HUES48 (cell line): Measurements from ENCODE around the gene RNF34.

ENCODE experiments used
- H3K27ac ChIP-seq: one replicate; pipeline ENCODE4 v1.7.0; 2013; ENCODE audit warnings: low read depth, low read length, inconsistent platforms
- H3K27me3 ChIP-seq: 2 replicates; pipeline ENCODE4 v1.6.1; 2013; ENCODE audit warnings: mild to moderate bottlenecking, low read length; ENCODE audit not compliant: control insufficient read depth, insufficient read depth
- H3K36me3 ChIP-seq: 2 replicates; pipeline ENCODE4 v1.6.1; 2013; ENCODE audit warnings: low read length; ENCODE audit not compliant: control insufficient read depth, insufficient read depth
- H3K4me1 ChIP-seq: 2 replicates; pipeline ENCODE4 v1.6.1; 2013; ENCODE audit warnings: mild to moderate bottlenecking, low read length; ENCODE audit not compliant: control insufficient read depth, insufficient read depth
- H3K4me3 ChIP-seq: 2 replicates; pipeline ENCODE4 v1.5.1; 2013; ENCODE audit warnings: mild to moderate bottlenecking, low read depth, low read length
- H3K9ac ChIP-seq: 2 replicates; pipeline ENCODE4 v1.6.1; 2013; ENCODE audit warnings: mild to moderate bottlenecking, low read depth, low read length, moderate library complexity
- H3K9me3 ChIP-seq: 2 replicates; pipeline ENCODE4 v1.6.1; 2013; ENCODE audit warnings: low read length; ENCODE audit not compliant: control insufficient read depth, insufficient read depth

RNF34 gene

GRCh38 chr12:121453629-121454028, 53.7 kb downstream of the RNF34 start:
- Histone ChIP-seq H3K4me1 (no peaks in the 10 kb centered on the region), H3K27me3 (no peaks in the 10 kb centered on the region), H3K9me3 (no peaks in the 10 kb centered on the region), H3K4me3 (no peak overlapping the region), H3K36me3 (peaks cover 26% of the 10 kb centered on the region), H3K27ac (no peak overlapping the region), H3K9ac (no peak overlapping the region)

GRCh38 chr12:121454921-121455320, 55.0 kb downstream of the RNF34 start:
- H3K36me3 ChIP-seq, result peaks cover 18% of the 10 kb centered on the region
- no peaks in the 10 kb centered on the region for H3K9me3 ChIP-seq
- no peak overlapping the region for H3K9ac ChIP-seq
- no peaks in the 10 kb centered on the region for H3K27me3 ChIP-seq
- no peak overlapping the region for H3K4me3 ChIP-seq
- no peak overlapping the region for H3K27ac ChIP-seq
- no peaks in the 10 kb centered on the region for H3K4me1 ChIP-seq

- Histone ChIP-seq H3K27me3 (no peaks in the 10 kb centered on the region), H3K9ac (no peak overlapping the region), H3K9me3 (no peaks in the 10 kb centered on the region), H3K4me3 (no peak overlapping the region), H3K36me3 (peaks cover 18% of the 10 kb centered on the region), H3K4me1 (no peaks in the 10 kb centered on the region), H3K27ac (no peak overlapping the region)
These were observed 56.0 kb downstream of the RNF34 start for GRCh38 chr12:121455766-121456420.

GRCh38 chr12:121456551-121456950, 56.6 kb downstream of the RNF34 start:
- Histone ChIP-seq H3K36me3 (peaks cover 18% of the 10 kb centered on the region), H3K9ac (no peak overlapping the region), H3K4me3 (no peak overlapping the region), H3K4me1 (no peaks in the 10 kb centered on the region), H3K9me3 (no peaks in the 10 kb centered on the region), H3K27me3 (no peaks in the 10 kb centered on the region), H3K27ac (no peak overlapping the region)

- Histone ChIP-seq H3K4me1 (peaks cover 6% of the 10 kb centered on the region), H3K27ac (no peak overlapping the region), H3K9ac (no peak overlapping the region), H3K9me3 (no peaks in the 10 kb centered on the region), H3K36me3 (peaks cover 6% of the 10 kb centered on the region; the same call in 1 of the 2 replicates), H3K4me3 (no peak overlapping the region), H3K27me3 (no peaks in the 10 kb centered on the region; the same call in 1 of the 2 replicates)
These were observed 61.1 kb downstream of the RNF34 start for GRCh38 chr12:121461048-121461447.

- H3K36me3 ChIP-seq, result peaks cover 6% of the 10 kb centered on the region; the same call in 1 of the 2 replicates
- H3K27me3 ChIP-seq, result no peaks in the 10 kb centered on the region; the same call in 1 of the 2 replicates
- H3K9ac ChIP-seq, result no peak overlapping the region
- H3K27ac ChIP-seq, result no peak overlapping the region
- H3K4me3 ChIP-seq, result no peak overlapping the region
- peaks cover 14% of the 10 kb centered on the region for H3K4me1 ChIP-seq
- H3K9me3 ChIP-seq, result no peaks in the 10 kb centered on the region
These were observed 64.4 kb downstream of the RNF34 start for GRCh38 chr12:121464331-121464730.

- Histone ChIP-seq H3K9me3 (no peaks in the 10 kb centered on the region), H3K9ac (no peak overlapping the region; the same call in 1 of the 2 replicates), H3K27me3 (no peaks in the 10 kb centered on the region; the same call in 1 of the 2 replicates), H3K4me3 (peak overlapping the region; percentile 68), H3K36me3 (peaks cover 6% of the 10 kb centered on the region; the same call in 1 of the 2 replicates), H3K27ac (no peak overlapping the region), H3K4me1 (peaks cover 14% of the 10 kb centered on the region)
These were observed 66.2 kb downstream of the RNF34 start for GRCh38 chr12:121465921-121466793.

- peak overlapping the region; percentile 78 for H3K9ac ChIP-seq
- H3K9me3 ChIP-seq, result no peaks in the 10 kb centered on the region
- peak overlapping the region; percentile 77 for H3K4me3 ChIP-seq
- H3K27ac ChIP-seq, result peak overlapping the region; percentile 55
- peaks cover 14% of the 10 kb centered on the region for H3K4me1 ChIP-seq
- no peaks in the 10 kb centered on the region; the same call in 1 of the 2 replicates for H3K27me3 ChIP-seq
- peaks cover 6% of the 10 kb centered on the region; the same call in 1 of the 2 replicates for H3K36me3 ChIP-seq
These were observed 67.1 kb downstream of the RNF34 start for GRCh38 chr12:121466794-121467637.

- Histone ChIP-seq H3K4me1 (peaks cover 14% of the 10 kb centered on the region), H3K27ac (peak overlapping the region; percentile 78), H3K36me3 (peaks cover 6% of the 10 kb centered on the region; the same call in 1 of the 2 replicates), H3K27me3 (no peaks in the 10 kb centered on the region; the same call in 1 of the 2 replicates), H3K9ac (peak overlapping the region; percentile 78), H3K9me3 (no peaks in the 10 kb centered on the region), H3K4me3 (peak overlapping the region; percentile 77)
These were observed 68.0 kb downstream of the RNF34 start for GRCh38 chr12:121467638-121468498.

- peak overlapping the region; percentile 78 for H3K27ac ChIP-seq
- no peak overlapping the region for H3K4me3 ChIP-seq
- no peak overlapping the region for H3K9ac ChIP-seq
- H3K36me3 ChIP-seq, result peaks cover 6% of the 10 kb centered on the region; the same call in 1 of the 2 replicates
- no peaks in the 10 kb centered on the region; the same call in 1 of the 2 replicates for H3K27me3 ChIP-seq
- peaks cover 14% of the 10 kb centered on the region for H3K4me1 ChIP-seq
- no peaks in the 10 kb centered on the region for H3K9me3 ChIP-seq
These were observed 68.5 kb downstream of the RNF34 start for GRCh38 chr12:121468499-121468801.
